NOMO-1 treated with dmso at 0.1 percent for 144 hours (cell line): ENCODE data around the gene SPON1.

ENCODE experiments used
- DNase-seq: peaks from one replicate; lab custom pipeline; 2025; ENCODE audit not compliant: unreplicated experiment; lab: John Stamatoyannopoulos, UW

The SPON1 gene

DNA sequence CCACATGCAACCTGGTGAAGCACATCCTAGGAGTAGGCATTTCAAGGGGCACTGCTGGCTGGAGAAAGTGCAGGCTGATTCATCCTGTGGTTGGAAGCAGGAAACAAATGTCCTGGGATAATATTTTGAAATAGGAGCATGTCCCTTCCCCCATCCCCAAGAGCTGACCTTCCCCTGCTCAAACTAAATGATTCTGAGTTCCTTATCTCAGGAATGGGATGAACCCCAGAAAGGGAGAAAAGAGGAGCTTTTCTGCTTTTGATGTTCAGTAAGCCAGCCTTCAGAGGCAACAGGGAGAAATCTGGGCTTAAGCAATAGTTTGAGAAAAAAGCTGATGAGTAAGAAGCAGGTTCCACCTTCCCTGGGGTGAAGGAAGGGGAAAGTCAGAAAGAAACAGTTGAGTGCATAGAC lies 19.5 kb upstream of the SPON1 start:
- DNase-seq, result no peak

DNA sequence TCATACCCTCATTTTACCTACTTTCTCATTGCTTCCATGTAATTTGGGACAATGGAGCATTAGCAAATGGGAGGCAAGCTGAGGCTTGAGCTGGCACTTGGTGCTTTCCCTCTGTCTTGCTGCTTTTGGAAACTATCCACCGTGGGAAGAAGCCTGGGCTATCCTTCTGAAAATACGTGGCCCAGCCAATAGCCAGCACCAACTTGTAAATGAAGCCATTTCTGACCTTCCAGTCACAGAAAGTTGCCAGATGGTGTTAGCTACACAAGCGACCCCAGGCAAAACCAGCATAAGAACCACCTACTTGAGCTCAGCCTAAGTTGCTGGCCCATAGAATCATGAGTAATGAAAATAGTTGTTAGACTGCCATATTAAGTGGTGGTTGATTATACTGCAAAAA lies 18.5 kb upstream of the SPON1 start:
- no peak for DNase-seq

DNA sequence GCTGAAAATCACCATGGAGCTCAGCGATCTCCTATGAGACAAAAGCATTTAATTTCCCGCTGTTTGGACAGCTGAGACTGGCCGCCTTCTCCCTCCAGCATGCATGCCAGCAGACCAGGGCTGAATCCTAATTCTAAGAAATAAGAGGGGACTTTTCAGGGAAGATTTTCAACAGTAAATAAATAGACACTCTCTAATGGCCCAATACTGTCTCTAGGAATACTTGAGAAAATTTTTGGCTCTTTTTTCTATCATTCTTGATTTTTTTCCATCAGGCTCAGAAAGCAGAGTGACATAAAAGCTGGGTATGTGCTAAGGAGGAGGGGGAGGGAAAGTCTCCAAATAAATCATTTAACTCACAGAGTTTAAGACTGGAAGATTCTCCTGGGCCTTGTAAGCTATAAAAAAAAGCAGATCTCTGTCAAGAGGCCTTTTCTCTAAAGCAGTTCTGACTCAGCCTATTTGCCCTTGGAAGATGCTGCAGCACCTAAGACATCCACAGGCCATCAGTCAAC lies 17.6 kb upstream of the SPON1 start:
- no peak for DNase-seq

DNA sequence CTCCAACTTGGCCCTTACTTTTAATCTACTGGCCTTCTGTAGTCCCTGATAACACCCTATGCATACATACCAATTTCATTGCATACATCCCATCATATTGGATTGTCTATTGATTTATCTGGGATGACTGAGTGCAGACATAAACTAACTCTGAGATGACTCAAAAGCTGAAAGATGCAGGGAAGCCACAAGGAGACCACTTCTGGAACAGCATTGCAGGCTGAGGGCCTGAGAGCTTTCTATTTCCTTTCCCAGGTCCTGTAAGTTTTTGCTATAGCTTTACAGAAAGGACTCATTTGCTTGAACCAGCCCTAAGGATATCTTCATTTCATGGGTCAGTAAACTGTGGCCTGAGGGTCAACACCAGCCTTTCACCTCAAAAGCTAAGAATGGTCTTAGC lies 15.1 kb upstream of the SPON1 start:
- DNase-seq, result no peak

DNA sequence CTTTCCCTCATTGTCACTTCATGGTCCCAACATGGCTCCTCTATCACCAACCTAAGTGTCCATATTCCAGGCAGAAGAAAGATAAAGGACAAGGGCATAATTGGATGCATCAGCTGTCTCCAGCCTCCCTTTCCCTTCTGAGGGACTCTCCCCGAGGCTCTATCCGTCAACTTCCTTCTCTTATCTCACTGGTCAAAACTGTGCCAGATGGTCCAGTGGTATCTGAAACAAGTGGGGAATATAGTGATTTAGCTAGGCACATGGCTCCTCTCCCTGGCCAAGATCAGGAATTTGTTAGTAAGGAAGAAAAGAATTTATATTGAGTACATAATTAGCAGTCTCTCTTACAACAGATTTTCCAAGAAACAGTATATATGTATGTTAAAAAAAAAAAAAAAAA lies 12.6 kb upstream of the SPON1 start:
- no peak for DNase-seq

DNA sequence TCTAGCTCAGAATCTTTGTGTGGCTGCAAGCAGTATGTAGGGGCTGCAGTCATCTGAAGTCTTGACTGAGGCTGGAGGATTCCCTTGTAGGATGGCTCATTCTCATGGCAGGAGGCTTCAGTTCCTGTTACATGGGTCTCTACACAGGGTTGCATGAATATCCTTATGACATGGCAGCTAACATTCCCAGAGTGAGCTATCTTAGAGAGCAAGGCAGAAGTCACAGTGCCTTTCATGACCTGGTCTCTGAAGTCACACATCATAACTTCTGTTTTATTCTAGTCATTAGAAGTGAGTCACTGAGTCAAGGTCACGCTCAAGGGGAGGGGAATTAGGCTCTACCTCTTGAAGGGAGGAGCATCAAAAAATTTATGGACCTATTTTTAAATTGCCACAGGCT lies 10.3 kb upstream of the SPON1 start:
- DNase-seq, result no peak

DNA sequence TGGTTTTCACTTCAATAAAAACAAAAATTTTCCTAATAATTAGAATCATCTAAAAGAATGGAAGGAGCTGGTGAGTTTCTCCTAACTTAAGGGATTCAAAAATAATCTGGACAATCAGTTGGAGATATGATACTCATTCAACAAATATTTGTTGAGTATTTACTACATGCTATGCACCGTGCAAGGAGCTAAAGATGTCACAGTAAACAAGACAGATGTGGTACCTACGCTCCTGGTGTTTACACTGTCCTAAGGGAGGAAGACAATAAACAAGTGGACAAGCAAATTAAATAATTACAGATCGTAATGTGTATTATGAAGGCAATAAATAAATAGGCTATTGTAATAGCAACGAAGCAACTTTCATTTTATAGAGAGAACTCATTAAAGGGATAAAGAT lies 9.9 kb upstream of the SPON1 start:
- no peak for DNase-seq

DNA sequence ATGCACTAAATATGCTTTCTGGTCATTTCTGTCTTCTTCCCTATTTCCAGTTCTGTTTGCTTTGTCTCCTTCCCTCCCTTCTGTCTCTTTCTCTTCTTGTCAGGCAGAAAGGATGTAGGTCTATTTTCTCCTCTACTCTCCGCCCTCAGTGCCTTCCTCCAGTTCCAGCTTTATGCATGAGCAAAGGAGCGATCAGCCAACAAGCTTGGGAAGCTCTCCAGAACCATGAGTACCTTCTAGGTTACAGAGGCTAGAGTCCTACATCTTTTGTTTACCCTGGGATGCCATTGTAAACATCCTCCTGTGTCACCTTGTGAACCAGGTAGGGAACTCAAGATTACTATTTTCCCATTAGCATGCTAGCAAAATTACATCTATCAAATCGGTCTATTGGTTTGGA lies 7.9 kb upstream of the SPON1 start:
- no peak for DNase-seq

DNA sequence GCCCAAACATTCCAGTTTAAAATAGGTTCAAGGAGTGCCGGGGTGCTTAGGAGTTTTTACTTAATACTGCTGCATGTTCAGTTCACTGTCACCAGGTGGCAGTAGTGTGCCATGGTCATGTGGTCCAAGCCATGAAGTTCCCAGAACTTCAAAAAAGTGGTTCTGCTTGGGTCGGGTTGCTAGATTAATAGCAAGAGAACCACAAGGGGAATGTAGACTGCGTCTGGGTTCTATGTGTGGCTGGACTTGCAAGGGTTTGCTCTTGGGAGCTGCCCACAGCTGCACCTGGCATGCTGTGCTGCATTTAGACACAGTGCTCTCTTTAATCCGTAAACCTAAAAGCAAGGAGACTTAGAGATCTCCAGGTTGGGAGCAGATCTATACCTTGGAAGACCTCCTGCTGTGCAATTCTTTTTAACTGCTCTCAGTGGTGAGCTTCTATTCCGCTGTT lies 6.5 kb upstream of the SPON1 start:
- no peak for DNase-seq

DNA sequence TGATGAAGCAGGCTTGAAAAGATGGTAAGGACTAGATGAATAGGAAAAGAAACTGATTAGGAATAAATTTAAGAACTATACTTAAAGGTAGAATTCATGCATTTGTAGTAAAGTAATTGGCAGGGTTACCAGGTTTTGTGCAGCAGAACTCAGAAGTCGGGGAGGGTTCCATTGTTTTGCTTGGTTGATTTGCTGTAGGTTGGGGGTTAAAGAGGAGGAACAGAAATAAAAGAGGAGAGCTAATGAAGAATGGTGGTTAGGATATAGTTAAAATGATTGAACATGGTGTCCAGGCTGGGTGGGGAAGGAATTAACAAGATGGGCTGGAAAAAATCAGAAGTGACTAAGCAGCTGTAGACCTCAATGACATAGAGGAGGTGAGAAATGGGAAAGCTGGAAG lies 5.5 kb upstream of the SPON1 start:
- DNase-seq, result no peak

DNA sequence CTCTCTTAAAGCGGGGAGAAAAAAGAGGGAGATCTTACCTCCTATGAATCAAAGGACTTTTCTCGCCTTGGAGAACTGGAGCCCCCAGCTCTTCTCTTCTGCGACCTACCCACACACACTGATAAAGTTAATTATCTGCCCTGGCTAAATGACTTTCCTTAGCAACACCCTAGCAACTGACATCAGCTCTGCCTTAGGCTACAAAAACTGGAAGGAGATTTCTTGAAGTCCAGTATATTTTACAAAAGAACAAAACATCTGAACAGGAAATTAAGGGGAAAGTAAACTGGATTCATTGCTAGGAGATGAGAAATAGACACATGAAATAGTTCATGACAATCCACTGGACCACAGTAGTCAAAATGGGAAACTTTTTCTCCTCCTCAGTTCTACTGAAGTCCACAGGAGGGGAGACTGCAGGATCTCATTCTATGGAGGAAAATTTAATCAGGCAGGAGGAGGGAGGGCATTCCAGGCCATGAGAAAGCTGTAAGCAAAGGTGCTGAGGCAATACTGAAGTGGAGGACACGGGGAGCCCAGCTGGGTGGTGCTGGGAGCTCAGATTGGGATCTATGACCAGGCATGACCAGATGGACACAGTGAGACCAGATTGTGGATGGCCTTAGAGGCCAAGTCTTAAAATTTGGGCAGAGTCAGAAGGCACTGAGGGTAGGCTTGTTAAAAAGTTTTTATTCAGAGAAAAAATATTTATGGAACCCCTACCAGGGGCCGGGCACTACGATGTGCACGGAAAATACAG lies 3.7 kb upstream of the SPON1 start:
- DNase-seq, result no peak

DNA sequence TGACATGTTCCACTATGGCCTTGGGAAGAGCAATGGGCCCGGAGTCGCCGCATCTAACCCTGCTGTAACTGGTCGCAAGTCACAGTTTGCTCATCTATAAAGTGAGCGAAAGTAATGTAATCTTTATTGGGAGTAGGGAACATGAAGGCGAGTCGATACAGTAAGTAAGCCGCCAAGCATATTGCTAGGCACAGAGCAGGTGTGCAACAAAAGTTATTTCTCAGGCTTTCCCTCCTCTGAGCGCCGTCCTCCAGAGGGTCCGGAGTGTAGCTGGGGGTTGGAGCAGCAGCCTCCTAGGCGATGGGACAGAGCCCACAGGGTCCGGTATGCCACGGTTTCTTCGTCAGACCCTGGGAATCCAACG lies 343 bp upstream of the SPON1 start:
- DNase-seq, result no peak

DNA sequence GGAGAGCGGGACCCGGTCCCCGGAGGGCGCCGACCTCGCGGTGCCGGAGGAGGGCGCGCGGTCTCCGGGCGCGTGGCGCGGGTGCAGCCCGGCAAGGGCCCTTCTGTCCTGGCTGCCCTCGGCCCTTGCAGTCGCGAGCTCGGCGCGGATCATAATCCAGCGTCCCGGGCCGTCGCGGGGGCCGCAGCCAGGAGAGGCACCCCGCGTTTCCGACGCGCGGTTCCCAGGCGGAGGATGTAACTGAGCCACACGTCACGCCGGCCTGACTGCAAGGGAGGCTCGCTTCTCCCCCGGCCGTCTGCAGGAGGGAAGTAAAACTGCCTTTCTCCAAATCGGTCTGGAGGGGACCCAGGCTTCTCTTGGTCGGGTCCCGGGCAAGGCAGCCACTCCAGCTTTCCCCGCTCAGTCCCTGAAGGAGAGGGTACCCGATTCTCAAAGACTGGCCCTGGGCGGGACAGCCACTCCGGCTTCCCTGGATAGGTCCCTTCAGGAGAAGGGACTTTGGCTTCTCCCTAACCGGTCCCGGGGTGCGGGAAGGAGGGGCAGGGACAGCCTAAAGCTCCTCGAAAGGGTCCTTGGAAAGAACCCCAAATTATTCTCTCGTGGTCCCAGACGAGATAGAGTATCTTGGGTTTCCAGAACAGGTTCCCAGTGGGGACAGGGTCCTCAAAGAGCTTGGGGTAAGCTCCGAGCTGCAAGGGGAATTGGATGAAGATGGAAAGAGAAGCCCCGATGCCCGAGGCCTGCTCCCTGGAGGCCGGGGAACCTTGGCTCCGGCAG lies 836 bp downstream of the SPON1 start:
- DNase-seq, result no peak

DNA sequence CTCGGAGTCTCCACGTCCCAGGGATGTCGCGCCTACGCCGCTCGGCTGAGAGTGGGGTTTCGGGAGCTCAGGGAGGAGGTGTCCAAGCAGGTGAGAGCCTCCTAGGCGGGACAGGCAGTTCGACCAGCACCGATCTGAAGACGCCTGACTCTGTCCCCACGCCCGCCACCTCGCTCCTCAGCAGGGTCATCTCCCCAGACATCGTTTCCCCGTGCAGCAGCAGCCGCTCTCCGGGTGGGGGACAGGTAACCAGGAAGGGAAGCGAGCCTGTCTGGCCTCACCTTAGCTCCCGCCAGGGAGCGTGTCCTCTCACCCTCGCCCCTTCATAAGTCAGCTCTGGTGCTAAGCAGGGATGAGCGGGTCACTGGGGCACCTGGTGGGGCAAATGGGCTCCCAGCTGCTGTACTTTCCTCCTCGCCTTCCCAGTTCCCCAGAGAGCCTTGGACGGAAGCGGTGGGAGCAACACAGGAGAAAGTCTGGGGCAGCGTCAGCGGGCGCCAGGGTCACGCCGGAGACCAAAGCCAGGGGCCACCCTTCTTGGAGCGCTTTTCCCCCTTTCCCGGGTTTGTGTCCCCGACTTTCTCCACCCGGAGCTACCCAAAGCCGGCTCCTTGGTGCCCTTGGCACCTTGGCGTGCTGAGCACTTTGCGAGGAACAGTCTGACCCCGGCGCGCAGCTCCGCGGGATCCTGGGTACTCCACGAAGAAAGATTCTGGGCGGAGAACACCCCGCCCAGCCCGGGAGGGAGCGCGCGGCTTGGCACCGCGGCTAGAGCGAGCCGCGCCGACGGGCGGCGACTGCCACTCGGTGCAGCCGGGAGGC lies 1.6 kb downstream of the SPON1 start:
- no peak for DNase-seq

DNA sequence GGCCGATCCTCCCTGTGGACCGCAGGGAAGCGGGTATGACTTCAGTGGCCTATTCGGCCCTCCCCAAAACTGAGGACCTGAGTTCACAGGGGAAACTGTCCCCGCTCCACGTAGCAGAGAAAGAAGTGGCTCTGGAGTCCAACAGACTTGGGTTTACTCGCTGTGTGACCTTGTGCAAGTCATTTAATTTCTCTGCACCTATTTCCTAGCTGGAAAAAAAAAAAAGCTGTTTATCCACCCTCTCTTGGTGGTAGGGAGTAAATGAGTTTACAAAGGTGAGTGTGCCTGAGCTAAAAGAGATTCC lies 2.2 kb downstream of the SPON1 start:
- DNase-seq, result no peak

DNA sequence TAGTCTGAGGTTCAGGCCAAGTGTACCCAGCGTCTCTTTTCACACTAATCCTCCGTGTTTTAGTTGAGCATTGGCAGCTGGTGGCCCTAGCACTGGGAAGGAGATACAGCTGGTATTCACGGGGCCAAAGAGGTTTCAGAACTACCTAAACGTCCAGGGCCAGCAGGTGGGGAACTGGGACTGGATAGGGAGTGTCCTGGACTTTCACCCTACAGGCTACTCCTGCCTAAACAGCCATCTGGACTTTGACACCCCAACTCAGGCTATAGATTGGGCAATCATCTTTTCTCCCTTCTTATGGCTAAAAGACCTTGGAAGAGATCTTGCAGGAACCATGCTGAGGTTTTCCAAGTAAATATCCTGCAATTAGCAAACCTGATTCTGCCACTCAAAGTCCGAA lies 2.8 kb downstream of the SPON1 start:
- no peak for DNase-seq

DNA sequence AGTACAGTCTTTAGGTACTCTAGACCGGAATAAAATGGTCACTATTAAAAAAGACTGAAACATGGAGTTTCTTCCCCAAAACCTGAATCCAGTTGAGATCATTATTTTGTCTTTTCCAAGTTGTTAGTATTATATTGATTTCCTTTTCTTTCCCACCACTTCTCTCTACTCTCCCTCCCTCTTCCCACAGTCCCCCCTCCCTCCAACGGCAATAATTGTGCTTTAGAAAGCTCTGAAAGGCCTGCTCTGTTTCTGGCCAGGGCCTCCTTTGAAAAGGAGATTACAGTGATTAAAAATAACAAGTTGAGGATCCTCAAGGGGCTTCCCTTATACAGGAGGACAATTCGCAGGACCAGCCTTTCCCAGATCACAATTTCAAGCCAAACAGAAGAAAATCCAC lies 3.5 kb downstream of the SPON1 start:
- DNase-seq, result no peak

DNA sequence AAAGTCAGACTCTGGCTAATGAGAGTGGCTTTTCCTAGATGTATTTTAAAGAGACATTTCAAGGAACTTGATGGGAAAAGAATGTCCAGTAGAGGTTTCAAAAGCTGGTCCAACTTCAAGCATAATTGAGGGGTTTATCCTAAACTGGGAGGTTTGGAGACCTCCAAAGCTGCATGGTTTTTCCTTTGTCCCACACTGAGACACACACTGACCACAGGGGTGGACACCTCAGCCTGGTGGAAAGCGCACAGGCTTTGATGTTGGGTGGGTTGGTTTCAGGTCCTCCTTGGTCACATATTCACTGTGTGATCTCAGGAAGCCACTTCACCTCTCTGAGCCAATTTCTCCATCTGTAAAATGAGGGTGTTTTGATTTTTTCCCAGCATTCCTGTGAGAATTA lies 4.0 kb downstream of the SPON1 start:
- no peak for DNase-seq

DNA sequence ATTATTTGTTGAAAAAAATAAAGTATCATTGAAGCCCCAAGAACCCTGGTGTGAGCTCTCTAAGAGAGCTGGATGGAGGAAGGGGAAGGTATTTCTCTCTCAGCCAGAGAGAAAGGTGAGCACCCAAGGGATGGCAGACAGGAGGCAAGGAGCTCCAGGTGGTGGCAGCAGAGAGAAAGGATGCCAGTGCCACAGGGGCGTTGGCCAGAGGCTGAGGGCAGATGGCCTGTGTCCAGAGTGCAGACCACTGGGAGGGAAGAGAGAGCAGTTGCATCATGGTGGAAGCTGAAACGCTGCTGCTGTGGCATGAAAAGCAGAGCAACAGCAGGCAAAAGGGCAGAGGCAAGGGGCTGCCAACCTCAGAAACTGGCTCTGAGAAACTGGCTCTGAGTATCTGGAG lies 8.5 kb downstream of the SPON1 start:
- DNase-seq, result no peak

DNA sequence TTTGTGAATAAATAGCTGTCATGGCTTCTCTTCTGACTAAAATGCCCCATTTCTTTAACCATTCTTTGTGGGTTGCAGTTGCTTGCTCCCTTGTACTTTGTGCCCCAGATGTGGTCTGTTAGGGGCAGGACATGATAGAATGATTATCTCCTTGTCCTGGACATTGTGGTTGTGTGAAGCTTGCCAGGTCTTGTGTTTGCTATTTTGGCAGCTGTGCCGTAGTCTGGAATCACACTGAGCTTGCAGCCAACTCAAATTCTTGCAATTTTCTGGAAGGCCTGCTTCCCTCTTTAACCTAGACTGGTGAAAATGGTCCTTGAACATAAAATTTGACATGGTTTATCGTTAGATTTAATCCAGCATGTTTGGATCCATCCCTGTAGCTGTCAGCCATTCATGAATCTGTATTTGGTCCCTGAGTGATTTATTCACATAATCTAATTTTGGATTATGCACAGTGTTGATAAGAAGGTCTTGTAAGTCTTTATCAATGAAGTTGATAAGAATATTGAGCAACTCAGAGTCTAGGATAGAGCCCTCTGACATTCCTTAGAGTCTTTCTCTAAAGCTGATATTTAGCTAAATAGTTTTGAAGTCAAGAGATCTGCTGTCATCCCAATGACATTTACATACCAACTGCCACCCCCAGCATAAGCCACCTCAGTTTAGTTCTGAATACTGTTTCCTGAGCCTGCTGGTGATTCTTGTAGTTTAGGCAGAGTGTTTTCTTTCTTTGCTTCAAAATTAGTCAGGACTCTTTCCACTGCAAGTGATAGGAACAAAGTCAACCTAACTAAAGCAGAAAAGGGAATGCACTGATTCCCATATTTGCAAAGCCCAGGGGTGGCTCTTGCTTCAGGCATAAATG lies 9.8 kb downstream of the SPON1 start:
- no peak for DNase-seq

DNA sequence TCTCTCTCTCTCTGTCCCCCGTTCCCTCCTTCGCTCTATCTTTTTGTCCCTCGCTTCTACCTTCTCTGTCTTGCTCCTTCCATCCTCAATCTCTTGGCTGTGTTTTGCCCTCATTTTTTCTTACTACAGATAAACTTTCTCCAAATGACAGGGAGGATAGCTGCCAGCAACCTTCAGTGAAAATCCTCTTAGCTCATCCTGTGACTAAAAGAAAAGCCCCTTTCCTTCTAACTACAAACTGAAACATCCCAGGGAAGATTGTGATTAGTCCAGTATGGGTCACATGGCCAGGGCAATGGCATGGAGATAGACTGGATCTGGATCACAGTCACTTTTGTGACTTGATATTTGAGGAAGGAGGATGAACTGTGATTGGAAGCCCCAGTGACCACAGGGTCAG lies 10.4 kb downstream of the SPON1 start:
- no peak for DNase-seq
